ENCODE data around the gene SLCO1B3. TPM values are rescaled to one million over a fixed set of nuclear protein-coding genes. Genes with fewer than 3 reads are reported as not detected.

Gene SLCO1B3
- total RNA-seq, 2 donors from 2014 or later: 0.93 TPM; not detected in 1

GRCh38 chr12:20885116-20885515, 74.6 kb downstream of the SLCO1B3 start:
- no peaks in the 10 kb centered on the region for H3K27me3 ChIP-seq
- no peaks in the 10 kb centered on the region for H3K36me3 ChIP-seq
- intact Hi-C loops (cut with DNase I): no loop called here
- DNase-seq: no peak
- no peaks in the 10 kb centered on the region for H3K9me3 ChIP-seq
- no peak overlapping the region for H3K9ac ChIP-seq (ENCODE audit: low read depth in 2 of 2, low read length in 2 of 2)
- no peak overlapping the region for H3K4me3 ChIP-seq
- TF ChIP-seq, protein P1, sequence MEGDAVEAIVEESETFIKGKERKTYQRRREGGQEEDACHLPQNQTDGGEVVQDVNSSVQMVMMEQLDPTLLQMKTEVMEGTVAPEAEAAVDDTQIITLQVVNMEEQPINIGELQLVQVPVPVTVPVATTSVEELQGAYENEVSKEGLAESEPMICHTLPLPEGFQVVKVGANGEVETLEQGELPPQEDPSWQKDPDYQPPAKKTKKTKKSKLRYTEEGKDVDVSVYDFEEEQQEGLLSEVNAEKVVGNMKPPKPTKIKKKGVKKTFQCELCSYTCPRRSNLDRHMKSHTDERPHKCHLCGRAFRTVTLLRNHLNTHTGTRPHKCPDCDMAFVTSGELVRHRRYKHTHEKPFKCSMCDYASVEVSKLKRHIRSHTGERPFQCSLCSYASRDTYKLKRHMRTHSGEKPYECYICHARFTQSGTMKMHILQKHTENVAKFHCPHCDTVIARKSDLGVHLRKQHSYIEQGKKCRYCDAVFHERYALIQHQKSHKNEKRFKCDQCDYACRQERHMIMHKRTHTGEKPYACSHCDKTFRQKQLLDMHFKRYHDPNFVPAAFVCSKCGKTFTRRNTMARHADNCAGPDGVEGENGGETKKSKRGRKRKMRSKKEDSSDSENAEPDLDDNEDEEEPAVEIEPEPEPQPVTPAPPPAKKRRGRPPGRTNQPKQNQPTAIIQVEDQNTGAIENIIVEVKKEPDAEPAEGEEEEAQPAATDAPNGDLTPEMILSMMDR (IDR thresholded peaks at IDR 0.05): no peak
- H3K4me1 ChIP-seq: no peaks in the 10 kb centered on the region
- no peak overlapping the region for H3K27ac ChIP-seq

DNA sequence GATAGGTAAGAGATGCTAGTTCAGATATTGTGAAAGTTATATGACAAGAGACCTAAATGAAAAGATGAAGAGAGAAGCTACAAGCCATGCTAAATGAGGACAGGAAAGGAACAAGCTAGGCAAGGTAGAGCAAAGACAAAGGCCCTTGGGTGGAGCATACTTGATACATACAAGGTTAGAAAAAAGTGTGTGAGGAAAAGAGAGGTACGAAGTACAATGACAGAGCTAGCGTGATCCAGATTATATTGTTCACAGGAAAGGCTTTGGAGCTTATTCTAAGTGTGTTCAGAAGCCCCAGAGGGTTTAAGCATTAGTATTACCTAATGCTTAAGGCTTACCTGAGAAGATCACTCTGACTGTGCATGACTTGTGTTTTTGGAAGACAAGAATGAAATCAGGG, 75.0 kb downstream of the SLCO1B3 start:
- TF ChIP-seq, protein P1 (IDR thresholded peaks at IDR 0.05): no peak
- no peak for DNase-seq
- Histone ChIP-seq H3K36me3 (no peaks in the 10 kb centered on the region), H3K9ac (ENCODE audit: low read depth in 2 of 2, low read length in 2 of 2) (no peak overlapping the region), H3K27me3 (no peaks in the 10 kb centered on the region), H3K4me1 (no peaks in the 10 kb centered on the region), H3K27ac (no peak overlapping the region), H3K4me3 (no peak overlapping the region), H3K9me3 (no peaks in the 10 kb centered on the region)
- intact Hi-C loops (cut with DNase I): no loop called here

GRCh38 chr12:20917269-20917668, 106.8 kb downstream of the SLCO1B3 start:
- Histone ChIP-seq H3K9me3 (no peaks in the 10 kb centered on the region), H3K9ac (ENCODE audit: low read depth in 2 of 2, low read length in 2 of 2) (no peak overlapping the region), H3K36me3 (no peaks in the 10 kb centered on the region), H3K4me3 (no peak overlapping the region), H3K4me1 (no peaks in the 10 kb centered on the region), H3K27ac (no peak overlapping the region), H3K27me3 (no peaks in the 10 kb centered on the region)
- DNase-seq: no peak
- TF ChIP-seq, protein P1 (IDR thresholded peaks at IDR 0.05): no peak
- intact Hi-C loops (cut with DNase I): no loop called here

DNA sequence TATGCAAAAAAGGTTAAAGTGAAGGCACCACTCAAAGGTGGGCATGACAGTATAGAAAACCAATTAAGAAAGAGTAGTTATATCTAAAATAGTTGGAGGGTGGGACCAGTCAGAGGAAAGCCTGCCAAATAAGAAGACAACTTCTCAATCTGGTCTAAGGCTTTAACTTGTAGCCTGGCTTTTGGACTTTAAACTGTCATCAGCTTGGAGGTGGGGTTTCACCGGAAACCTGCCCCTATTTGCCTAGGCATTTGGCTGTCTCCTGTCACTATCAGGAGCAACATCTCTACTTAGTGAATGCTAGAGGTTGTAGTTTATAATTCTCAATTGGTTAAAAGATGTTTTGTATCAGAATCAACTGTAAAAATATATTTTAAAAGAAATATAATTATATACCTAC, 107.3 kb downstream of the SLCO1B3 start:
- DNase-seq: no peak
- no peaks in the 10 kb centered on the region for H3K9me3 ChIP-seq
- intact Hi-C loops (cut with DNase I): no loop called here
- H3K27ac ChIP-seq: no peak overlapping the region
- TF ChIP-seq, protein P1 (IDR thresholded peaks at IDR 0.05): no peak
- H3K27me3 ChIP-seq: no peaks in the 10 kb centered on the region
- H3K9ac ChIP-seq (ENCODE audit: low read depth in 2 of 2, low read length in 2 of 2): no peak overlapping the region
- H3K4me3 ChIP-seq: no peak overlapping the region
- H3K36me3 ChIP-seq: no peaks in the 10 kb centered on the region
- H3K4me1 ChIP-seq: no peaks in the 10 kb centered on the region

DNA sequence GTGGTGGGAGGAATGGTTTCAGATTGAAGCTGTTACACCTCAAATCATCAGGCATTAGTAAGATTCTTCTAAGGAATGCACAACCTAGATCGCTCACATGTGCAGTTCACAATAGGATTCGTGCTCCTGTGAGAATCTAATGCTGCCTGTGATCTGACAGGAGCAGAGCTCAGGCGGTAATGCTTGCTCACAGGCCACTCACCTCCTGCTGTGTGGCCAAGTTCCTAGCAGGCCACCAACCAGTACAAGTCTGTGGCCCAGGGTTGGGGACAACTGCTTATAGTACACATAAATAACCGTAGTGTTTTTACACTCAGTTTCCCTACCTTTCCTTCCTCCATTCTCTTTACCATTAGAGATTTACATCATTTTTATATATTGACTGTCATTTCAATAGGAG, 121.4 kb downstream of the SLCO1B3 start:
- Histone ChIP-seq H3K9ac (ENCODE audit: low read depth in 2 of 2, low read length in 2 of 2) (no peak overlapping the region), H3K27me3 (no peaks in the 10 kb centered on the region), H3K36me3 (no peaks in the 10 kb centered on the region), H3K27ac (no peak overlapping the region), H3K4me1 (no peaks in the 10 kb centered on the region), H3K9me3 (no peaks in the 10 kb centered on the region), H3K4me3 (no peak overlapping the region)
- intact Hi-C loops (cut with DNase I): no loop called here
- DNase-seq: no peak
- TF ChIP-seq, protein P1 (IDR thresholded peaks at IDR 0.05): no peak

DNA sequence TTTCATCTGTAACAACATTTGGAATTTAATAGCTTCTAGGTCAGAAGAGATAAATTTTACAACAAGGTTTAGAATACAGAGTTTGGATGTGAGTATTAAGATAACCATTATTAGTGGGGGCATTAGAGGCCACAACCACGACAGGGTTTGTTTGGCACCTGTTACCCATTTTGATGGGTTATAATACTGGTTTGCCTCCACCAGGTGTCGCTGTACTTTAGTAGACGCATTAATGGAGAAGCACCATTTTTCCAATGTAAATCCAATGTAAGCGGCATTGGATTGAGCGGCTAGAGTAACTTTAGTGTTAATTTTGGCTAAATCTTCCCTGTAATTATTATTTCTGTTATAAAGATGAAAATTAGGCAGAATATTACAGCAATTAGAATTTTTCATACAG, 136.2 kb downstream of the SLCO1B3 start:
- H3K27me3 ChIP-seq: no peaks in the 10 kb centered on the region
- no peaks in the 10 kb centered on the region for H3K4me1 ChIP-seq
- H3K9ac ChIP-seq (ENCODE audit: low read depth in 2 of 2, low read length in 2 of 2): no peak overlapping the region
- DNase-seq: peak; percentile 36
- no peaks in the 10 kb centered on the region for H3K9me3 ChIP-seq
- H3K4me3 ChIP-seq: no peak overlapping the region
- intact Hi-C loops (cut with DNase I): loop anchor here (2.0 to 5.0 kb wide), 2 partner anchors 121 to 224 kb away; no protein-coding TSS in a partner anchor
- TF ChIP-seq, protein P1 (IDR thresholded peaks at IDR 0.05): peak; percentile 48
- H3K27ac ChIP-seq: no peak overlapping the region
- no peaks in the 10 kb centered on the region for H3K36me3 ChIP-seq

Data from colonic mucosa (tissue), 4 donors.